K562 (cell line): ENCODE results near the gene AGAP3. TPM values are rescaled to one million over a fixed set of nuclear protein-coding genes. Genes with fewer than 3 reads are reported as not detected.

Experiments
- CTBP1 ChIP-seq: fragments of 450-650 bp; IDR thresholded peaks from 2 replicates; pipeline ENCODE4 v1.6.1; 2016; ENCODE audit warnings: borderline replicate concordance
- RBM17 ChIP-seq: fragments of 200-400 bp; formaldehyde crosslinking; IDR thresholded peaks from 2 replicates; pipeline ENCODE4 v1.6.1; 2017; ENCODE audit warnings: low read depth, mild to moderate bottlenecking, low read length, borderline replicate concordance
- STAT5B ChIP-seq: fragments of 250-450 bp; sonication (Bioruptor Pico); IDR thresholded peaks from 2 replicates; pipeline ENCODE4 v1.8.0; 2021; ENCODE audit warnings: mild to moderate bottlenecking, inconsistent platforms
- ZNF253 ChIP-seq: fragments of 250-450 bp; sonication (Bioruptor Pico); conservative IDR thresholded peaks from 2 replicates; pipeline ENCODE4 v1.6.1; 2021; ENCODE audit warnings: mild to moderate bottlenecking
- polyA plus RNA-seq, 8 experiments: library from polyadenylated mRNA; depleted of rRNA in 4 of 8; stranded (reverse) in 5 of 8; unstranded in 3 of 8; fragments of >200 nt; fragmentation: Nextera tagmentation in 2 of 8; fragmentation: Illumina TruSeq in 1 of 8; extraction: Ambion mirVana in 2 of 8; extraction: Trizol in 1 of 8; gene quantifications; 2 replicates each; pipeline versions ENCODE4 v1.2.1 to v1.2.3, GENCODE V29; 2011 to 2014; ENCODE audit warnings: inconsistent platforms in 1 of 8, missing spikeins in 1 of 8
- total RNA-seq, 7 experiments: library from RNA; depleted of rRNA in 6 of 7; stranded (reverse); fragments of >200 nt in 6 of 7; fragmentation: Illumina TruSeq in 2 of 7; extraction: Trizol in 2 of 7; gene quantifications; 2 replicates each; pipeline versions ENCODE4 v1.2.1 to v1.2.3, GENCODE V29; 2011 to 2021; ENCODE audit warnings: low replicate concordance in 1 of 7
- TF ChIP-seq, protein P1 (sequence below), 2 experiments: fragments of 450-650 bp in 1 of 2; sonication (generic) in 1 of 2; formaldehyde crosslinking; conservative IDR thresholded peaks; 2 replicates each; pipeline versions ENCODE4 v1.4.0 to v1.8.1; 2020 to 2022; ENCODE audit warnings: mild to moderate bottlenecking in 1 of 2, missing genetic modification reagents in 1 of 2
- TF ChIP-seq, protein P2 (sequence below): fragments of 250-450 bp; sonication (Bioruptor Pico); IDR thresholded peaks from 2 replicates; pipeline ENCODE4 v1.5.0; 2021; ENCODE audit warnings: mild to moderate bottlenecking, borderline replicate concordance
- TF ChIP-seq, protein P3 (sequence below): fragments of 450-650 bp; IDR thresholded peaks from 2 replicates; pipeline ENCODE4 v1.6.1; 2016; ENCODE audit warnings: missing biosample characterization, missing genetic modification characterization

AGAP3 gene
- total and polyA plus RNA-seq, 9 of the 15 experiments (the other 6 are each of a cell fraction or from before 2014, with no cell fraction given), result 3.4 to 208 (median 62.2) TPM

DNA sequence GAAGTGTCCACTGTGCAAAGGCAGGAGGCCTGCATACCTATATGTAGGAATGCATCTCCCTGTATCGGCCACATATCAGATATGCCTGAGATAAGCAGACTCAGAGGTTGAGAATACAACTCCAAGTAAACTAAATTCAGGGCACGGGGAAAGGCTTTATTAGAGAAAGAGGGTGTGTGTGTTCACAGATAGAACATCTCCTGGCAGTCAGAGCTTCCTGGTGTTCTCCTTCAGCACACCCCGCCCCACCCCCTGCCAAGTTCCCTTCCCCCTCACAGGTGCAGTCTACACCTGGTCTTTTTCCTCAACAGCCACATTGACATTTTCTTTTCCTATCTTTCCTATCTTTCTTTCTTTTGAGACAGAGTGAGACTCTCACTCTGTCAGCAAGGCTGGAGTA is 64.1 kb downstream of the AGAP3 start (continued):
- TF ChIP-seq, protein P1, sequence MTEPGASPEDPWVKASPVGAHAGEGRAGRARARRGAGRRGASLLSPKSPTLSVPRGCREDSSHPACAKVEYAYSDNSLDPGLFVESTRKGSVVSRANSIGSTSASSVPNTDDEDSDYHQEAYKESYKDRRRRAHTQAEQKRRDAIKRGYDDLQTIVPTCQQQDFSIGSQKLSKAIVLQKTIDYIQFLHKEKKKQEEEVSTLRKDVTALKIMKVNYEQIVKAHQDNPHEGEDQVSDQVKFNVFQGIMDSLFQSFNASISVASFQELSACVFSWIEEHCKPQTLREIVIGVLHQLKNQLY (CRISPR knock-in tag; conservative IDR thresholded peaks at IDR 0.05), result no peak
- TF ChIP-seq, protein P2, sequence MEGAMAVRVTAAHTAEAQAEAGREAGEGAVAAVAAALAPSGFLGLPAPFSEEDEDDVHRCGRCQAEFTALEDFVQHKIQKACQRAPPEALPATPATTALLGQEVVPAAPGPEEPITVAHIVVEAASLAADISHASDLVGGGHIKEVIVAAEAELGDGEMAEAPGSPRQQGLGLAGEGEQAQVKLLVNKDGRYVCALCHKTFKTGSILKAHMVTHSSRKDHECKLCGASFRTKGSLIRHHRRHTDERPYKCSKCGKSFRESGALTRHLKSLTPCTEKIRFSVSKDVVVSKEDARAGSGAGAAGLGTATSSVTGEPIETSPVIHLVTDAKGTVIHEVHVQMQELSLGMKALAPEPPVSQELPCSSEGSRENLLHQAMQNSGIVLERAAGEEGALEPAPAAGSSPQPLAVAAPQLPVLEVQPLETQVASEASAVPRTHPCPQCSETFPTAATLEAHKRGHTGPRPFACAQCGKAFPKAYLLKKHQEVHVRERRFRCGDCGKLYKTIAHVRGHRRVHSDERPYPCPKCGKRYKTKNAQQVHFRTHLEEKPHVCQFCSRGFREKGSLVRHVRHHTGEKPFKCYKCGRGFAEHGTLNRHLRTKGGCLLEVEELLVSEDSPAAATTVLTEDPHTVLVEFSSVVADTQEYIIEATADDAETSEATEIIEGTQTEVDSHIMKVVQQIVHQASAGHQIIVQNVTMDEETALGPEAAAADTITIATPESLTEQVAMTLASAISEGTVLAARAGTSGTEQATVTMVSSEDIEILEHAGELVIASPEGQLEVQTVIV (CRISPR knock-in tag), result no peak
- TF ChIP-seq ZNF253 (CRISPR knock-in tag), result no peak
- no peak for TF ChIP-seq STAT5B (CRISPR knock-in tag)
- TF ChIP-seq RBM17, result no peak
- TF ChIP-seq, protein P3, sequence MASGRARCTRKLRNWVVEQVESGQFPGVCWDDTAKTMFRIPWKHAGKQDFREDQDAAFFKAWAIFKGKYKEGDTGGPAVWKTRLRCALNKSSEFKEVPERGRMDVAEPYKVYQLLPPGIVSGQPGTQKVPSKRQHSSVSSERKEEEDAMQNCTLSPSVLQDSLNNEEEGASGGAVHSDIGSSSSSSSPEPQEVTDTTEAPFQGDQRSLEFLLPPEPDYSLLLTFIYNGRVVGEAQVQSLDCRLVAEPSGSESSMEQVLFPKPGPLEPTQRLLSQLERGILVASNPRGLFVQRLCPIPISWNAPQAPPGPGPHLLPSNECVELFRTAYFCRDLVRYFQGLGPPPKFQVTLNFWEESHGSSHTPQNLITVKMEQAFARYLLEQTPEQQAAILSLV (tag), result no peak
- no peak for TF ChIP-seq CTBP1
